ENCODE data around the gene TBATA. TPM values are rescaled to one million over a fixed set of nuclear protein-coding genes. Genes with fewer than 3 reads are reported as not detected.

Gene TBATA
- polyA plus RNA-seq, 3 donors: not detected

- Mint-ChIP-seq H3K4me1 (peaks cover 5% of the 10 kb centered on the region), H3K4me3 (no peak overlapping the region), H3K36me3 (no peaks in the 10 kb centered on the region), H3K9me3 (peaks cover 0 to 2% (median 0%) of the 10 kb centered on the region in 7 donors), H3K27ac (no peak overlapping the region), H3K27me3 (ENCODE audit: low read depth in 3 of 3) (peaks cover 0 to 4% (median 2%) of the 10 kb centered on the region in 3 donors)
- intact Hi-C loops (cut with micrococcal nuclease): no loop called here
- Histone ChIP-seq H3K36me3 (replicated peaks in 1 of 2; ENCODE audit: control insufficient read depth in 1 of 2, insufficient read depth in 2 of 2, low read length in 2 of 2) (no peaks in the 10 kb centered on the region), H3K27me3 (ENCODE audit: control insufficient read depth in 2 of 2, insufficient read depth in 2 of 2, low read length in 2 of 2) (no peaks in the 10 kb centered on the region), H3K9ac (ENCODE audit: insufficient read depth, low read length, poor library complexity, severe bottlenecking) (no peak overlapping the region), H3K27ac (ENCODE audit: low read depth in 1 of 2, low read length in 2 of 2) (no peak overlapping the region), H4K20me1 (ENCODE audit: insufficient read depth, low read length) (no peaks in the 10 kb centered on the region), H3K4me2 (replicated peaks; ENCODE audit: extremely low read depth, low read length, poor library complexity, severe bottlenecking) (no peak overlapping the region), H3K79me2 (ENCODE audit: insufficient read depth, low read length) (no peaks in the 10 kb centered on the region), H3K4me1 (ENCODE audit: control insufficient read depth in 1 of 2, insufficient read depth in 2 of 2, low read length in 2 of 2) (peaks cover 0 to 8% of the 10 kb centered on the region in 2 donors), H3K9me3 (replicated peaks in 1 of 2; ENCODE audit: control insufficient read depth in 1 of 2, insufficient read depth in 1 of 2, low read length in 2 of 2) (no peaks in the 10 kb centered on the region), H2AFZ (ENCODE audit: insufficient read depth, low read depth, low read length, poor library complexity, severe bottlenecking) (no peak overlapping the region), H3K4me3 (replicated peaks in 1 of 3; ENCODE audit: low read depth in 2 of 3, low read length in 3 of 3) (no peak overlapping the region)
- DNase-seq: no peak
- 68% methylated on average over 7 of the region's 15 CpGs for WGBS (ENCODE audit: insufficient coverage)
- TF ChIP-seq, protein P1, sequence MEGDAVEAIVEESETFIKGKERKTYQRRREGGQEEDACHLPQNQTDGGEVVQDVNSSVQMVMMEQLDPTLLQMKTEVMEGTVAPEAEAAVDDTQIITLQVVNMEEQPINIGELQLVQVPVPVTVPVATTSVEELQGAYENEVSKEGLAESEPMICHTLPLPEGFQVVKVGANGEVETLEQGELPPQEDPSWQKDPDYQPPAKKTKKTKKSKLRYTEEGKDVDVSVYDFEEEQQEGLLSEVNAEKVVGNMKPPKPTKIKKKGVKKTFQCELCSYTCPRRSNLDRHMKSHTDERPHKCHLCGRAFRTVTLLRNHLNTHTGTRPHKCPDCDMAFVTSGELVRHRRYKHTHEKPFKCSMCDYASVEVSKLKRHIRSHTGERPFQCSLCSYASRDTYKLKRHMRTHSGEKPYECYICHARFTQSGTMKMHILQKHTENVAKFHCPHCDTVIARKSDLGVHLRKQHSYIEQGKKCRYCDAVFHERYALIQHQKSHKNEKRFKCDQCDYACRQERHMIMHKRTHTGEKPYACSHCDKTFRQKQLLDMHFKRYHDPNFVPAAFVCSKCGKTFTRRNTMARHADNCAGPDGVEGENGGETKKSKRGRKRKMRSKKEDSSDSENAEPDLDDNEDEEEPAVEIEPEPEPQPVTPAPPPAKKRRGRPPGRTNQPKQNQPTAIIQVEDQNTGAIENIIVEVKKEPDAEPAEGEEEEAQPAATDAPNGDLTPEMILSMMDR (IDR thresholded peaks at IDR 0.05): no peak
Observed at GRCh38 chr10:70753841-70754621, 31.1 kb downstream of the TBATA start.

DNA sequence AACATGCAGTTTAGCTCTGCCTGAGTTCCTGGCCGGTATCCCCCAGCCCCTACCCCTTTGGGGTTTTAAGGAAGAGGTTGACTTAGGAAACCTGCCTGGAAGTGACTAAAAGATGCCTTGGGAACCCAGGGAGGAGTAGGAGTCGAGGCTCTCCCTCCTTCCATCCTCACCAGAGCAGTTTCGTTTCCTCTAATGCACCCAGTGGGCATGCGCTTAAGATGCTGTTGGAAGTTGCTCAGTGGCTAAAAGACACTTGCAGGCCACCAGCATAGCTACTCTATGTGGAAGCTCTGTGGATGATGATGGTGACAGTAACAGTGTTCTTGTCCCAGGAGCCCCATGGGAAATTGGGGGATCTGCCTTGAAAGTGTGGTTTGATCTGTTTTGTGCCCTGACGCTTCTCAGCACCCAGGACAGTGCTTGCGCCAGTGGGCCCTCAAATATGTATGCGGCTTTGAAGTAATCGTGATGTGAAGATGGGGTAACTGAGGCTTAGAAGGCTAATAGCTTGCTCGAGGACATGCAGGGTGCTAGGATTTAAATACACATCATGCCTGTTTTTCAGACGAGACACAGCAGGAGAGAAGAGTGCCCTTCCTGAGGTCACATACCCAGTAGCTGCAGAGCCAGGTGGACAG is 32.0 kb downstream of the TBATA start:
- H3K9me3 ChIP-seq (replicated peaks in 1 of 2; ENCODE audit: control insufficient read depth in 1 of 2, insufficient read depth in 1 of 2, low read length in 2 of 2): no peaks in the 10 kb centered on the region
- H3K27ac ChIP-seq (ENCODE audit: low read depth in 1 of 2, low read length in 2 of 2): no peak overlapping the region
- Mint-ChIP-seq H3K27ac (peak overlapping the region in 1 of 7 donors; percentile 57), H3K27me3 (ENCODE audit: low read depth in 3 of 3) (peaks cover 0 to 4% (median 2%) of the 10 kb centered on the region in 3 donors), H3K4me3 (no peak overlapping the region), H3K4me1 (peaks cover 5% of the 10 kb centered on the region), H3K9me3 (peaks cover 0 to 2% (median 0%) of the 10 kb centered on the region in 7 donors), H3K36me3 (no peaks in the 10 kb centered on the region)
- WGBS (ENCODE audit: insufficient coverage): 94% methylated on average over 6 of the region's 10 CpGs
- peak; percentile 9 to 41 (median 25) for DNase-seq
- intact Hi-C loops (cut with micrococcal nuclease): no loop called here
- H3K79me2 ChIP-seq (ENCODE audit: insufficient read depth, low read length): no peaks in the 10 kb centered on the region
- TF ChIP-seq, protein P1 (IDR thresholded peaks at IDR 0.05): no peak
- peak overlapping the region; percentile 41 for H2AFZ ChIP-seq (ENCODE audit: insufficient read depth, low read depth, low read length, poor library complexity, severe bottlenecking)
- H3K4me1 ChIP-seq (ENCODE audit: control insufficient read depth in 1 of 2, insufficient read depth in 2 of 2, low read length in 2 of 2): peaks cover 0 to 8% of the 10 kb centered on the region in 2 donors
- no peak overlapping the region for H3K4me3 ChIP-seq (replicated peaks in 1 of 3; ENCODE audit: low read depth in 2 of 3, low read length in 3 of 3)
- H4K20me1 ChIP-seq (ENCODE audit: insufficient read depth, low read length): no peaks in the 10 kb centered on the region
- H3K9ac ChIP-seq (ENCODE audit: insufficient read depth, low read length, poor library complexity, severe bottlenecking): peak overlapping the region; percentile 8
- no peaks in the 10 kb centered on the region for H3K36me3 ChIP-seq (replicated peaks in 1 of 2; ENCODE audit: control insufficient read depth in 1 of 2, insufficient read depth in 2 of 2, low read length in 2 of 2)
- no peaks in the 10 kb centered on the region for H3K27me3 ChIP-seq (ENCODE audit: control insufficient read depth in 2 of 2, insufficient read depth in 2 of 2, low read length in 2 of 2)
- peak overlapping the region; percentile 16 for H3K4me2 ChIP-seq (replicated peaks; ENCODE audit: extremely low read depth, low read length, poor library complexity, severe bottlenecking)
